Bone marrow (tissue), 2 donors: Measurements from ENCODE around the gene BEST1.
"Not testable (repeated sequence)": the region's sequence is repeated elsewhere in the genome, so short reads cannot be mapped to it uniquely, and the experiment has no call there.

Experiments
- DNase-seq, 2 donors: peaks; one replicate each; lab custom pipeline; 2025; lab: John Stamatoyannopoulos, UW

Gene BEST1

GRCh38 chr11:61964666-61965271, 14.6 kb downstream of the BEST1 start:
- DNase-seq = not testable (repeated sequence)

GRCh38 chr11:61966734-61967115, 16.6 kb downstream of the BEST1 start:
- peak in 1 of 2 donors; percentile 87 for DNase-seq

- peak; percentile 79 to 92 for DNase-seq
These were observed 17.2 kb downstream of the BEST1 start, which contains the start of gene FTH1 for GRCh38 chr11:61967116-61967923. FTH1 (minus strand) TSS chr11:61967634; CDS start chr11:61967425, 209 bp downstream.

DNA sequence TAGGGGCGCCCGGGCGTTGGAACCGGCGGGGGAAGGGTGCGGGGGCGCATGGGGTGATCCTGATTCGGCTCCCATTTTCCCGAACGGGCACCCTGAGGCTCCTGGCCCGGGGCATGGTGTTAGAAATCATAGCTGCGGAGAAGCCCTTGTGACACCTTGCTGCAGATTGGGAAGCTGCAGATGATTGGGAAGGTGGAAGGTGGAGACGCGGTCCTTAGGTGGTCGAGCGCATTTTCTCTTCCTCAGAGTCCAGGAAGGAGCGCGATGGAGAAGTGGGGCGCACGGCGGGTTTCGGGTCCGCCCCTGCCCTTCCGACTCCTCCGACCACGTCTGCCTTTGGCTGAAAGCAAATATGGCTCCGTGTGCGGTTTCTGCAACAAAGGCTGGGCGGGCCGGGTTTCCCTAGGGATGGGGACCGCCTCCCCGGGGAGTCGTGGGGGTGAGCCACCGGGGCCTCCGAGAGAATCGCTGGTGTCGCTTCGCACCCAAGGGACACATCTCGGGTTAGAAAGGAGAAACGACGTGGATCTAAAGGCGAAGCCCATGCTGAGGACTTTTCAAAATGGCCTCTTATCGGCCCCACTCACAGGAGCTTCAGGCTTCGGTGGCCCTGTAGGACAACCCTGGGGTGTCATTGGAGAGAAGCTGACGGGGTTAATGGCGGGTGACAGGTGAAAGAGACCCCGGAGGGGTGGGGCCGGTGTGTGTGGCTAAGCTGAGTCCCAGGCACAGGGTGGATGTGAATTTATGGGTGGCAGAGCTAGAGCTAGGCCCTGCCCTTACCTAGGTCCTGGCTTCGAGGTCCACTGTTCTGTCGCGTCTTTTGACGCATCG, 18.0 kb downstream of the BEST1 start:
- peak; percentile 35 to 82 for DNase-seq

DNA sequence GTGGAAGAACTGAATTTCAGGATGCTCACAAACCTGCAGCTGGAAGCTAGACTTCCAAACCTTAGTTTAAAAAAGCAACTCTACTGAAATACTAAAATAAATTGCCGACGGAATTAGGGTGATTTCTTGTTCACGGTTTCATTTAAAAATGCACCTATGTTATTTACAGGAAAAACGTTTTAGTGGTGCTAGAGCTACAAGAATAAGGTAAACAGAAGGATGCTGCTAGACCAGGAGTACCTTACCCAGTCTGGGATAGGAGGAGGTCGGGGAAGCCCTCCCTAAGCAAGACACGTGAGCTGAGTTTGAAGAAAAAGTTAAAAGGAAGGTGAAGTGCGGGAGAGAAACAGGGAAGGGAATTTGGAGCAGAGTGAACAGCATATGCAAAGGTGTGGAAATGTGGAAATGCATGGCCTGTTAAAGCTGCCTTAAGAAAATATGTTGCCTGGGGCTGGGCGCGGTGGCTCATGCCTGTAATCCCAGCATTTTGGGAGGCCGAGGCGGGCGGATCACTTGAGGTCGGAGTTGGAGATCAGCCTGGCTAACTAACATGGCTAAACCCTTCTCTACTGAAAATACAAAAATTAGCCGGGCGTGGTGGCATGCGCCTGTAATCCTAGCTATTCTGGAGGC, 18.7 kb downstream of the BEST1 start:
- no peak for DNase-seq

DNA sequence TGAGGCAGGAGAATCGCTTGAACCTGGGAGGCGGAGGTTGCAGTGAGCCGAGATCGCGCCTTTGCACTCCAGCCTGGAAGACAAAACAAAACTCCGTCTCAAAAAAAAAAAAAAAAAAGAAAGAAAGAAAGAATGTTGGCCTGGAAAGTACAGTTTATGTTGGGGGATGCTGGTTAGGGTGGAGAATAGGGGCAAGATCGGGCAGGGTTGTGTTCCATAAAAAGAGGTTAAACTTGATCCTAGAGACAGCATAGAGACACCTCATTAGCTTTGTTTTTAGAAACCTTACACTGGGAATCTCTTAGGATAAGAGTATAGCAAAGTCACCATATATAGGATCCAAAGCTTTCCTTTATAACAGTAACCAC, 19.2 kb downstream of the BEST1 start:
- no peak for DNase-seq

DNA sequence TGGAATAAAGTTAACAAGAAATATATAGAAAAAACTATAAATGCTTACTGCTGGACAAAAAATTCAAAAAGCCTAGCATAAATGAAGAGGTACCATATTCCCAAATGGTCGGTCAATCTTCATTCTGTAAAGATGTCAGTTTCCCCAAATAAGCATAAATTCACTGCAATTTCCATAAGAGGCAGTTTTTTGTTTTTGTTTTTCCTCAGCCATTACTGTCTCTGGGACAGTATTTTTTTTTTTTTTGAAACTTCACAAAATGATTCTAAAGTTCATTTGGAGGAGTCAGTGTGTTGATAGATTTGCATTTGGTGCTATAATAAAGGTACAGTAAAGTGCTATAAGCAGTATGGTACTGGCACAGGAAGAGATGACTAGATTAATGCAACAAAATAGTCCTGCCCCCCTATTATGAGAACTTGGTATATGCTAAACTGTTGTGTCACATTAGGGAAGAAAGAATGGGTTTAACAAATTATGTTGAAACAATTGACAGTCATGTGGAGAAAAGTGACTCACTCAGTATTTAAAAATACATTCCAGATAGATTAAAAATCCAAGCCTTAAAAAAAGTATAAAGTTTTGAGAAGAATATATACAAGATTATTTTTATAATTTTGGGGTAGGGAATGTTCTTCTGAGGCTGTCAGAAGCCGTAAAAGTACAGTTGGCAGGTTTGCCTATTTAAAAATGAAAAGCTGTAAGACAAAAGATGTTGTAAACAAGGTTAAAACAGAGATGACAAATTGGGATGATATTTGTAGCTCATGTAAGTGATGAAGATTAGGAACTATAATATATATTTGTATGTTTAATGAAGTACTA, 19.9 kb downstream of the BEST1 start:
- DNase-seq = peak in 1 of 2 donors; percentile 69

DNA sequence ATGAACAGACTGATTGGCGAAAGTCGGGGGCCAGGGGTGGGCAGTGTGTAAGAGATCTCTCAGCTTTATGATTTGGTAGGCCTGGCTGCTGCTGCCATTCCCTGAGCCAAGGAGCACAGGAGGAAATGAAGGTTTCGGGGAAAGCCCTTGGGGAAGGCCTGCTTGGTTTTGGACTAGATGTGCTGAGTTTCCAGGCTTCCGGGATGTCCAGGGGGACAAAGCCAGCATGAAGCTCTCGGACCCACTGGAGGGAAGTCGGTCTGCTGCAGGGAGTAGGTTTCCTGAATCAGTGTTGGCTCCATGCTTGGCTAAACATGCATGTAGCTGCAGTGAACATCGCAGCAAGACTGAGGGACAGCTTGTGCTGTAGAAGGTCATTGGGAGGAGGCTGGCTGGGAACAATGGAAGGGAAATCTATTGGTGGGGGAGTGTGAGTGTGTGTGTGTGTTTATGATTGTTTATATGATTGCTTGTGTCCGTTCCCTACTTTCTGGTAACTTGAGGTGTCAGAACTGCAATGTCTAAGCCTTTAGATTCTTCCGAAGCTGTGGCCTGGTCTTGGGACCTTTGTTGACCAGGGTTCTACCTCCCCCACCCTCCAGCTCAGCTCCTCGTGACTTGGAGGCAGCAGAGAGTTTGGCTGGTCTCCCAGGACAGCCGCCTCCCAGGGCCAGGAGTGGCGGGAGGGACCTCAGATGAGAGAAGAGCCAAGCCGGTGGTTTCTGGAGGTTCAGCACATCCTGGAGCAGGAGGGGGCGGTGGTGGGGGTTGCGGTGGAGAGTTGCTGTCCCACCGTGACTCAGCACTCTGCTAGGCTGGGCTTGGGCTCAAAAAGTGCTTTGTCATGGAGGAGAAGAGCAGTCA, 21.3 kb downstream of the BEST1 start:
- peak; percentile 93 to 96 for DNase-seq

DNA sequence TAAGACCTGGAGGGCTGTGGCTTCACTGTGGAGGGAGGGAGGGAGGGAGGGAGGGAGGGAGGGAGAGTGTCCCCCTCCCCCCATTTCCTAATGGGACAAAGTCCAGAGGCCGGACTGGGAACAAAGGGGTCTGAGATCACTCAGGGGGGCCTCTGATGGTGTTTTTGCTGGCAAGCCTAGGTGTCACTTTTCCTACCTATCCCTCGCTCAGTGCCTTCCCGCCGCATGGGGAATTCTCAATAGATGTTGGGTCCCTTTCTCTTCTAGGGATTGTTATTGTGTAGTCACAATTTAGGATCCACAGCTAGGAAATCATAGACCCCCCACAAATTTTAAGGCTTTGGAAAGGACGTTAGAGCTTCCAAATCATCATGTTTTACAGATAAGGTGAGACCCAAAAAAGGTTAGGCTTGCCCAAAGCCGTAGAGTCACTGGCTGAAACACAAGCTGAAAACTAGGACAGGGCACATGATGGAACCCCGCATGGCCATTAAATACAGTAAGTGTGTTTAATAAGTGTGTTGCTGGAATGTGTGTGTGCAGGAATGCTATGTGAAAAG, 22.0 kb downstream of the BEST1 start:
- no peak for DNase-seq

DNA sequence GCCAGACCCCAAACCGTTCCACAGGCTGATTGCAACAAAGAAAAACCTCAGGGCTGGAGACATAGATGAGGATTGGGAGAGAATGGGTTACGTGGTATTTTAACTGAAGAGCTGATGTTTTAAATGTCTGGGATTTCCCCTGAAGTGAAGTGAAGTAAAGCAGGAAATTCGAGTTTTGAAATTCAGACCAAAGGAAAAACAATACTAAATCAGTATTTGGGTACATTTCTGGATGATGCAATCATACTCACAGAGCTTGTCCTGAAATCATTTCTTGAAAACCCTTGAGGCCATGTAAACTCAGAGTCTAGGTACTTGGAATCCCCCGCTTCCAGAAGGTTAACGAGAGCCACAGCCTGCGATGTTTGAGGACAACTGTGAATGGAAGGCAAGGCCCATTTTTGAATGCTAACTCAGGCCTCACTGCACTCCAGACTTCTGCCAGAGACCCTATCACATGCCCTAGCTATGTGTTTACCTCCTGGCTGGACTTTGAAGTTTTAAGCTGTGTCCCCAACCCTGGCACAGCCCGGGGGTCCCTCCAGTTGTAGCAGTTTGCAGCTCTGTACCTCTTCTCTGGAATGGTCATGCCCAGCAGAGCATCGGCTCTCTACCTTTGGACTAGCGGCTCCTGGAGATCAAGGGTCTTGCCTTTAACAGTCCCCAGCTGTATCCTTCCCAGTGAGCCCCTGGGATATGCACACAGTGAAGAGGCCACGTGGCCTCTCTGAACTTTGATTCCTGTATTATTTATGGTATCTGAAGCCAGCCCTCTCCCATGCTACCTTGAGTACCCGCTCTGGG, 22.7 kb downstream of the BEST1 start:
- DNase-seq = peak in 1 of 2 donors; percentile 35

DNA sequence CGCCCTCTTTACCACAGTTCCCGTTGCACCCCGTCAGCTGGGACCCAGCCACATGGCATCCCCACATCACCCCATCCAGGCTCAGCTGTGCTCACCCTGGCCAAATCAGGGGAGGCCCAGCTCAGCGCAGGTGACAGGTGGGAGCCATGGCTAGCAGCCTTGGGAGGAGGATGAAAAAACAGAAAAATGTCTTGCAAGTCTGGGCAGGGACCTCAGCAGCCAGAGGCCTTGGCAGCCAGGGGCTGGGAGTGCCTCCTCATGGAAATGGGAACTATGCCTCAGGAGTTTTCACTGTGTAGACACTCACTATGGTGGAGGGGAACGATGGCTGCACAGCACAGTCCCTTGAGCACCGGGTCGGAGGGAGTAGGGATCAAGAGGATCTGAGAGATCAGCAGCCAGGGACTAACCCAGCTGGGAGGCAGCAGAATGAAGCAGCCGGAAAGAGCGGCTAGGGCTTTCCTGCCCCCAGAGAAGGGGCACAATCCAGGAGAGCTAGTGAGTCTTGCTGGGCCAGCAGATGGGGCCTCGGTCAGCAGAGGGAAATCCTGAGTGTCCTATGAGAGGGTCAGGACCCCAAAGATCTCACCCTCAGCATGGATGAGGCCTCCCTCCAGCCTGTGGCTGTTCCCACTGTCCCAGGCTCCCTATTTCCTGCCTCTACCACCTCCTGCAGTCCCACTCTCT, 23.5 kb downstream of the BEST1 start:
- no peak for DNase-seq

GRCh38 chr11:61974766-61975631, 24.8 kb downstream of the BEST1 start:
- DNase-seq = no peak

DNA sequence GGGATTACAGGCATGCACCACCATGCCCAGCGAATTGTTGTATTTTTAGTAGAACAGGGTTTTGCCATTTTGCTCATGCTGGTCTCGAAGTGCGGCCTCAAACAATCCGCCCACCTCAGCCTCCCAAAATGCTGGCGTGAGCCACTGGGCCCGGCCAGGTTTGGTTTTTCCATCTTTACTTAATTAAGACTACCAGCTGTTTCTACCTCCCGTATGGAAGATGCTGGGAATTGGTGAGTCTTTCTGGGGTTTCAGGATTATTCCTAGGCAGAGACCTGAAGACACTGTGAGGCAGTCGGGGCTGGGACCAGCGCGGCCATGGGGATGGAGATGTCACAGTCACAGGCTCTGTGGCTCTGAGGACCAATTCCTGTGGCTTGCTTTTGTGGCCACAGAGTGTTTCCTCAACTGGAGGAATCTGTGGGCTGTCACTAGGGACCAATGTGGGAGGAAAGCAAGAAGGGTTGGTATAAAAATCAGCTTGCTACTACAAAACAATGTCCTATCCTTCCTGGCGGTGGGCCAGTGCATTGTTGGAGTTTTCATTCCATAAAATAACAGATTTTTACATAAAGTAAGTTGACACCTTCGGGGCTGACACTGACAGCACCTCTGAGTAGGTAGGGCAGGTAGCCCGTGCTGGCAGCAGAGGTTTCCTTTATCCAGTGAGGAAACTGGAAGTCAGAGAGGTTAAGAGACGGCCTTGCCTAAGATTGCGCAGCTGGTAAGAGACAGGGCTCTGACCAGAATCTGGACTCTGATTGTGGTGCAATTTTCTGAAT, 25.7 kb downstream of the BEST1 start:
- DNase-seq = no peak

DNA sequence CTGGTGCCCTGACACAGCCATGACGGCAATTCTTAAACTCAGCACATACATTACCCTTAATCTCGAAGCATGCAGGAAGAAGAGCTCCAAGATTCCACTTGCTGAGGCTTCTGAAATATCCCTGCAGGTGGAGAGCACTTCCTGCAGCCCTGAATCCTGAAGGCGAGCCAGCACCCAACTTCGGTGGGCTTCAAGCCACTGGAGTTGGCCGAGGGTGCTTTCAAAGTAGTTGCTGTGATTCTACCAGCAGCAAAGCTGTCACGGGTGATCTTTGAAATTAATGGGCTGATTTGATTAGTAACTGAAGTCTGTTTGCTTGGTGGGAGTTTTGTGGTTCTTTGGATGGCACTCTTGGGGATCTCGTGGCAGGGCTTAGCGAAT, 26.3 kb downstream of the BEST1 start:
- DNase-seq = no peak

DNA sequence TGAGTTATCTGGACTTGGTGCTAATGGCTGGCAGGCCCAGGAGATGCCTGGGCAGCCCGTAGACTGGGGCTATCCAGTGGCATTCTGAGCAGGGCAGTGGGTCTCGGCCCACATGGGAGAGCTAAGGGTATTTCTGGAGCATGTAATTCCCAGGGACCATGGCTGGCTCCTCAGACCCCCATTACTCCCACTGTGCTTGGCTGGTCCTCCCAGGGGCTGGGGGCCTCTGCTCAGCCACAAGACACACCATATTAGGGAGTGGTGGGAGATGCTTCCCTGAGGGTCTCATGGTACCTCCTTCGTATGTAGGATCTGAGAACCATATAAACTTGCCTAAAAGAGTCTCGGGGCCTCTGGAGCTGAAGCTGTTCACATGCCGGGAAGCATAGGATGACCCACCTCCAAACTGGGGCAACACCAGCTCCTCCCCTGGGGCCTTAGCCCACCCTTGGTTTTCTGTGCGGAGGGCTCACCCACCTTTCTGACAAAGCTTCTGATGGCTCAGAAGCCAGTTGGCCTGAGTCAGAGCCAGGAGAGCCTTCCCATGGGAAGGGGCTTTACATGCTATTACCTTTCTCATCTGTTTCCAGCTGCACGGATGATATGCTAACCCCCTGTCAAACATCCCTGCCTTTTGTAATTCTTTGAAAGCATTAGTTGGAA, 26.8 kb downstream of the BEST1 start:
- no peak for DNase-seq
